GM18907 (cell line): ENCODE data around the gene FAM9C.
"Not testable (repeated sequence)": the region's sequence is repeated elsewhere in the genome, so short reads cannot be mapped to it uniquely, and the experiment has no call there.

ENCODE experiments used
- ATAC-seq: cut with Tn5 transposase; IDR thresholded peaks from one replicate; pipeline ENCODE4 v1.9.1; 2021; ENCODE audit warnings: mild to moderate bottlenecking, moderate library complexity; ENCODE audit not compliant: unreplicated experiment

FAM9C gene

DNA sequence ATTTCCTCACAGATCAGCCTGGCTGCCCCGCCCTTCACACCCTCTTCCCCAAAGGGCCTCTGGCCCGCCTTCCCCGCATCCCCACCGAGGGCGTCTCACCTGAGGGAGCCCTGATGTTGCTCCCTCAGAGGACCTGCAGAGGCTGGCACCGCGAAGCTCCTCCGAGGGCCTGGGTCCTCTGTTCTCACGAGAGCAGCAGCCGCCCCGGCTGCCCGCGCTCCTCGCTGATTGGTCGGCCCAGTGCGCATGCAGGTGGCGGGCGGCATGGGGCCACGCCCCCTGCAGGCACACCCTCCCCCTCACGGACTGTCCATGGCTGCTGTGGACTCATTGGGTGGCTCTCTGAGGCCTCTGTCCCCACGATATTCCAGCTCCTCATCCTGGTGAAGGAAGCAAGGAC, at the start of gene FAM9C:
TSS of gene FAM9C (minus strand) at position 180 of the 400 bp plus-strand sequence. CDS start 831 bp downstream, outside the sequence.
- ATAC-seq = no peak

DNA sequence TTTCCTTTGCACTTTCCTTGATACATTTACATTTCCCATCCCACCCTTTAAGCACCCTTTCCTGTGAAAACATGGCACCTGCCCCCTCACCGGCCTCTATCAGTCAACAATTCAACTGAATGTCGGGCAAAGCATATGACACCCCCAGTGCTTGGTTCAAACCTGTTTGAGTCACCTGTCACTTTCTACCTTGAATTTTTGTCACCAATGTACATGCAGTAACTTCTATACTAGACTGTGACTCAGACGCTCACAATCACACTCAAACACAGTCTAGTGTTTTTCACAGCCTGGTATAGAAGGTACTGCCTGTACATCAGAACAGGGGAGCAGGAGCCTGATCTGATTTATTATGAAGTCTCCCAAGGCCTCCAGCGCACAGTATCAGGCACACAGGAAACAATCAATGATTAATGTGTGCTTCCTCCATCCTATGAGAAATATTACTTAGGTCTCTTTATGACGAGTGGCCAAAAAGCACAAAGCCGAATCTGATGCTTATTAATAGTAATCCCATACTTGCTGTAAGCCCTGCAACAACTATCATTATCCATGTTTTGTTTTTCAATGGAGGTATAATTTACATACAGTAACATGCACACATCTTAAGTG, 49.2 kb upstream of the FAM9C start:
- ATAC-seq = no peak

DNA sequence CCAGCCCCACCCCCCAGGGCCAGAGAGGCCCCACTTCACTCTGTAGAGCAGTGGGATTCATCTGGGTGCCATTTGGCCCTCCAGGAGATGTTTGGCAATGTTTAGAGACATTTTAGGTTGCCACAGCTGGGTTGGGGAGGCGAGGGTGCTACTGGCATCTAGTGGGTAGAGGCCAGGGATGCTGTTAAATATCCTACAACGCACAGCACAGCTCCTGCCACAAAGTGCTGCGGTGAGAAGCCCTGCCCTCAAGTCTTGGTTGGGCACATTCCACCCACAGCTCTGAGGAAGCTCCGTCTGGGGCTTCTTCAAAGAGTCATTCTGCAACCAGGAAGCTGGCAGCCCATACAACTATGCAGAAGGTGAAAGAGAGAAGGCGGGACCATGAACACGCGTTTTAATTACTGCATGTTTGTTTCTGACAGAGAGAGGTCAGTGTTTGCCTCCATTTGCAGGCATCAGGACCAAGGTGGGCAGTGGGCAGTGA, 48.1 kb upstream of the FAM9C start:
- peak; percentile 79 for ATAC-seq

DNA sequence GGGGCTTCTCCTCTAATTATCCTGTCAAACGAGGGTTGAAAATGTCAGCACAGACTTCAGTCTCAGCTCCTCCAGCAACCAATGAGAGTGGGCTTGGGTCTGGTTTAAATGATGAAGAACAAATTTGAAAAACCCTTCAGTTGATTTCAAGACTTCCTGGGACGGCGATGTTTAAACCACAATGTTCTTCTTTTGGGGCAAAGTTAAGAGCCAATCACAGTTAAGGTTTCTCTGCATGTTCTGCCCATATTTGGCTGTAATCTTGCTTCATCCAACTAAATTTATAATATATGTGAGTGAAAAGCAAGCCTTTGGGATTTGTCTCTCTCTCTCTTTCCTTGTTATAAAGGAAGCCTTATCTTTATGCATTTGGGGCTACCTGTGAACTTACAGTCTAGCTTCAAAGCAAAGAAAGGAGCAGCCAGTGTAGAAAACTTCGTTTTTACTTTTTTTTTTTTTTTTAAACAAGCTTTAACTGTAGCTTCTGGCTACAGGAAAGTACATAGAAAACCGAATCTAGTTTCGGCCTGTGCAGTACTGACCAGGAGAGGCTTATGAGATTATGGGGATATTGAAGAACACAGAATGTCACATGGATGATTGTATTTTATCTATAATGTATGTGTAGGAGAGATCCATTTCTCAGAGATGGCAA, 46.8 kb upstream of the FAM9C start:
- ATAC-seq = no peak

DNA sequence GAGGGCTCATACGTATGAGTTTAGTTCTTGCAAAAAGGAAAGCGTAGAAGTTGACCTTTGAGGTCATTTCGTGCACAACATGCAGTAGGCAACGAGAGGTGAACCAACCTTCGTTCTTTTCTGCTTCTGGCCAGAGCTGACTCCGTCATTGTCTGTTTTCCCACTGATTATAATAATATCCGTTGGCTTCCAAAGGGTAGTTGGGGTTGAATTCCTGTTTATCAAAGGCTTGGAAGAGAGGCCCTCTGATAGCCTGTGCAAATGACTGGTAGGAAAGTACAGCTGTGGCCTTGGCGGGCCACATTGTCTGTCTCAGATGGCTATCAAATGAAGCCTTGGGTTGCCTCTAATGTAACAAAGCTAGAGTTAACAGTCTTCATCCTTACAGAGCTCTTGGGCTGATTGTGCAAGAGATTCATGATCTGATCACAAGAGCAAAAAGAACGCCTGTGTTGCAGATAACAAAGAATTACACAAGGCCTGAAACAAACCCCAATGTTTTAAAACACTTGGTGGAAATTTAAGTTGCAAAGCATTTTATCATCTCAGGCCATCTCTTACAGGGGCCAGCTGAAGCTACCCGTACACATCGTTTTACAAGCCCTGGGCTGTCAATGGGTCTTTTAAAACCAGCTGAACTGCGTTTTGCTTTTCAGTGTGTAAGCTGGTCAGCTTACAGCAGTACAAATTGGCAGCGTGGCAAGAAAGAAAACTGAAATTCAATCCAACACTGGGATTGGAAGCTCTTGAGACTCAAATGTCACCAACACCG, 46.1 kb upstream of the FAM9C start:
- no peak for ATAC-seq

DNA sequence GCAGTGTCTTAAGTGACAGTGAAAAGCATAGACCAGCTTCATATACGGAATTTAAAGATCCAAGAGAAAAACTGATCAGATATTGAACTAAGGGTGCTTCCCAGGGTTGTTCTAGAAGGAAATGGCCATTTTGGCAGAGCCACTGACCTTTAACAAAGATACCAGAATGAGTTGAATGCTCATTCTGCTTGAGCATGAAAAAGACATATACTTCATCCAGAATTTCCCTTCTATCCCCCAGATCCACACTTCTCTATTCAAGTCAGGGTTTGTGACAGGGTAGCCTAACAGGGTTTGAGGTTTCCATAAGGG, 45.6 kb upstream of the FAM9C start:
- no peak for ATAC-seq

DNA sequence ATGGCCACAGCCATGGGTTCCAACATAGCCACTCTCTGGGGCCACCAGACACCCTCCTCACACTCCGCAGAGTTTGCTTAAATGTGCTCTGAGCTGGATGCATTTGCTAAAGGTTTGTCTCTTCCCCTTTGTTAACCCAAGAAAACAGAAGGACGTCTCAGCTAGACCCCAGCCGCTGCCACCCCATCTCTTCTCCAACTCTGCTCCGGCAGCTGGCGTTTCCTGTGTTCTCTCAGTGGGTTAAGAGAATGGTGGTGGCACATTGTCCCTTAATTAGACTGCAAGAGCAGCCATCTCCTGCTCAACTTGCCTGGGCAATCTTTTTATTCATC, 43.7 kb upstream of the FAM9C start:
- ATAC-seq = peak; percentile 1

DNA sequence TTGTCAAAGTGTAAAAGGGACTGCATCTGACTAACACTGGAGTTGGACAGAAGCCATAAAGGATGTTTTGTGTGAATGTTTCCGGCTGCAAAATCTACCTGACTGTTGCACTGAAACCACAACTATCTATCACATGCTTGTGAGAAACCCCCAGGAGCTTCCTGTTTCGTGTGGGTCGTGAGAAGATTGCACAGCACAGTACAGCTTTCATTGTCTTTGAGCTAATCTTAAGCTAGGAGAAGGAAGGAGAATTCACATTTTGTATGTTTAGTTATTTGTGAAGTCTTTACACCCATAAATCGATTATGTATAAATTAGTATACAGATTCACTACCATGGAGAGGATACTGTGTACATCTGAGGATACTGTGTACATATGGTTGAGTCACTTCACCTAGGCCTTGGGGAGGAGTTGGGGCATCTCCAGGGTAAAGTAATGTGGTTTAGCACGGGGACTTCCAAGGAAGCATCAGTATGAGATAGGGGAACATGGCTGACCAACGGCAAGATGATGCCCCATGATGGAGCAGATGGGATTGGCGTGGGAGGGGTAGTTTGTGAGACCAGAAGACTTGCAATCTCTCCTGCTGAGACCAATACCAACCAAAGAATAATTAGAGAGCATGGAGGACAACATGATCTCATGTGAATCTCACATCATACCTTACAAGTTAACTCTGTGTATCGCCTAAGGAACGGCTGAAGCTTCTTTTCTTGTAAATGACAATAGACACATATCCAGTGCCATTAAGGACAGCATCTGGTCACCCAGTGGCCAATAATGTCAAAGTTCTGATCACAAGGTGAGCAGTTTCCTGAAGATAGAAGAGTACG, 43.1 kb upstream of the FAM9C start:
- ATAC-seq = peak; percentile 80

DNA sequence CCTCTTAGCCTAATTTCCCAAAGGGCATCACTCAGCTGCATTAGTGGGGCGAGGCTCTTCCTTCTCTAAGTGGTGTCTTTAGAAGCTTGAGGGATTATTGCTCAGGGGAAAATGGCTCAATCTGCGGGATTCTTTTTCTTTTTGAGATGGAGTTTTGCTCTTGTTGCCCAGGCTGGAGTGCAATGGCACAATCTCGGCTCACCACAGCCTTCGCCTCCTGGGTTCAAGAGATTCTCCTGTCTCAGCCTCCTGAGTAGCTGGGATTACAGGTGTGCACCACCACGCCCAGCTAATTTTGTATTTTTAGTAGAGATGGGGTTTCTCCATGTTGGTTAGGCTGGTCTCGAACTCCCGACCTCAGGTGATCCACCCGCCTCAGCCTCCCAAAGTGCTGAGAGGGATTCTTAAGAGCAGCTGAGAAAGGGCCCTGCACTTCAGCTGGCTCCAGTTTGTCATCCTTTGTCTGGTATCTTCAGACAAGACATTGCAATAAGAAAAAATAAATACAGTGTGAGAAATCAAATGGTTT, 42.4 kb upstream of the FAM9C start:
- not testable (repeated sequence) for ATAC-seq

DNA sequence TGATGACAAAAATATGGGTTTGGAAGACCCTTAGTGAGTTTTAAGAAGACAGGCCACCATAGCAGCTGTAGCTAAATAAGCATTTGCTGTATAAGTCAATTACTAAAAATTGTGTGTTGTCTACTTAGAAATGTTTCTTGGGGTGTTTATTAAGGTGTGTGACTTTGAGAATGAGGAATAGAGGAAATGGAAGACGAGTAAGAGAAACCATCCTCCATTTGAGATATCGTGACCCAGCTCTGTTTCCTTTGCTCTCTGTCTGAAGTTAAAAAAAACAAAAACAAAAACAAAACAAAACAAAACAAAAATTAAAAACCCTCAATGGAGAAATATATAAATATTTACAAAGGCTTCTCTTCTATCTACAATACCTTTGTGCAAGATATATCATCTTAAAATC, 41.7 kb upstream of the FAM9C start:
- no peak for ATAC-seq

DNA sequence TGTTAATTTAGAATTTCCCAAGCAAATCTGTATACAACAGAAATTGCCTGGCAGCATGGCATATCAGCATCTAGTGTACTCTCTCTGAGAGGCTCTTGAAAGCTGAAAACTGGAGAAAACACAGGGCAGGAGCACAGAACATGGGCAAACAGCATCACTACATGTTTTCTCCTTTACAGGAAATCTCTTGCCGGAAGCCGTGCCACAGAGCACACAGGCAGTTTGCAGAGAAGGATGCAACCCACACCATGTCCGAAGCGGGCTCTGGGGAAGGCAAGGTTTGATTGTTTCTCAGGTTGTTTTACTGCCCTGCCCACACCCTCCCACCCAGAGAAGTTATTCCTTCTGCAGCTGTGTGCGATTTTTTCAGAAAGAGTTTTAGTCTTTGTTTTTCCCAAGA, 41.1 kb upstream of the FAM9C start:
- ATAC-seq = no peak

DNA sequence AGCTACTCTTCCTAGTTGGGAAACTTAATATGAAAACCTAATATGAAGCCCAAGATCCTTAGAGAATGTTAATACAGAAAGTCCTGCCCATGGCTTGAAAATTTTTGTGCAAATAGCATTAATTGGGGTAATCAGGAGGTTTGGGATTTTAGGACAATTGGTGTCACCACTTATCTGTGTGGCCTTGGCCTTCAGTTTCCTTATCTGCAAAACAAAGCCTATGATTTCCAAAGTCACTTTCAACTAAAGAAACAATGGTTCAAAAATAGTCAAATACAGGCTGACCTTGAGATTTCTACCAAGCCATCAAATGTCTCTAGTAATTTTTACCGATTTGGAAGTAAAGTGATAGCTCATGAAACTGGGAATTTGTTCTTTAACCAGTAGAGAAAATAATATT, 40.2 kb upstream of the FAM9C start:
- no peak for ATAC-seq

DNA sequence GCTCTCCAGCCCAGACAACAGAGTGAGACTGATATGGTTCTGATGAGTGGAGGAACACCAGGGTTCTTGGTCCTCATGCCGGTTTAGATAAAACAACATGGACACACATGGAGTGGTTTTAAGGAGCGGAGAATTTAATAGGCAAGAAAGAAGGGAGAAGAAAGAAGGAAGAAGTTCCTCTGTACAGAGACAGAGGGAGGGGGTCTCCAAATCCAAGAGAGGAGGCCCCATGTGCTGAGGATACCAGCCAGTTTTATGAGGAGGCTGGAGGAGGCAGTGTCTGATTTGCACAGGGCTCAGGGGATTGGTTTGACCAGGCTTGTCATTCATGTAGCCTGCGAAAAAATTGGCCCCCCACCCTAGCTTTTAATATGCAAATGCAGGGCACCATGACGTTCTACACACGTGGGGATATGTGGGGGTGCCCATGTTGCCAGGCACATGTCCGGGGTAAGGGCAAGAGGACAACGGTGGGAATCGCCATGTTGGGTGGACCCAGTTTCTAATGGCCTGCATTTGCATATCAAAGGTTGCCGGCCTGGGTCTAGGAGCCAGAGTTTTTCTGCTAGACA, 39.4 kb upstream of the FAM9C start:
- ATAC-seq = not testable (repeated sequence)

DNA sequence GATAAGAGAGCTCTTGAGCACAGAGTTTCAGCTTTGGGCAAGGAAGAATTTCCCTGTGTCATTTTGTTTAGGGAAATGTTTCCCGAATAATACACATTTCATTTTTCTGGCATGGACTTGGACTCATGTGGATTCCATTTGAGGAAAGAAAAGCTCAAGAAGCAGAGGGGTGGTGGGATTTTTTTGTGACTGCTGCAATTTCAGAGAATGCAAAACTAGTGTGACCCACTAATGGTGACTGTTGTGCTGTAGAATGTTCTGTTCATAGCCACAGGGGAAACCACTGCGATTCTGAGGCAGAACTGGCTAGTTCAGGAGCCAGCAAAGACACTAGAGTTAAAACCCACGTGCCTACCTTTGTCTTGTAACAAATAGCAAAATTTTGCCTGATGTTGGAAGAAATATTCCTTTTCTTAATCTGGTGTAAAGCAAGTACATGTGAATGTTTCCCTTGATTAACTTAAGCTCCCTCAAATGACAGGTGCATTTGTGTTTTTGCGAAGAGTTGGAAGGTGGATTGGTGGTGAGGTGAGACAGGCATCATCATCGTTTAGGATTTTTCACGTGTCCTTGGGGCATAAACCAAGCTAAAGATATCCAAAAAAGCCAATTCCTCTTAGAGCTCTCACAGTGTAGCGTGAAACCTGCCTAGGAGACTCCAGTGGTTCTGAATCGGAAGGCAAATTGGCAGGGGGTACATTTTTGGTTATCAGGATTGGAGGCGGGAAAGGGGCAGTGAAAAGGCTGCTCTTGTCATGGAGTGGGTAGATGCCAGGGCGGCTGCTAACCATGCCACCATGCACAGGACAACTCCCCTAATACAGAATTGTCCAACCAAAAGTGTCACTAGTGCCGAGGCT, 38.0 kb upstream of the FAM9C start:
- ATAC-seq = no peak

DNA sequence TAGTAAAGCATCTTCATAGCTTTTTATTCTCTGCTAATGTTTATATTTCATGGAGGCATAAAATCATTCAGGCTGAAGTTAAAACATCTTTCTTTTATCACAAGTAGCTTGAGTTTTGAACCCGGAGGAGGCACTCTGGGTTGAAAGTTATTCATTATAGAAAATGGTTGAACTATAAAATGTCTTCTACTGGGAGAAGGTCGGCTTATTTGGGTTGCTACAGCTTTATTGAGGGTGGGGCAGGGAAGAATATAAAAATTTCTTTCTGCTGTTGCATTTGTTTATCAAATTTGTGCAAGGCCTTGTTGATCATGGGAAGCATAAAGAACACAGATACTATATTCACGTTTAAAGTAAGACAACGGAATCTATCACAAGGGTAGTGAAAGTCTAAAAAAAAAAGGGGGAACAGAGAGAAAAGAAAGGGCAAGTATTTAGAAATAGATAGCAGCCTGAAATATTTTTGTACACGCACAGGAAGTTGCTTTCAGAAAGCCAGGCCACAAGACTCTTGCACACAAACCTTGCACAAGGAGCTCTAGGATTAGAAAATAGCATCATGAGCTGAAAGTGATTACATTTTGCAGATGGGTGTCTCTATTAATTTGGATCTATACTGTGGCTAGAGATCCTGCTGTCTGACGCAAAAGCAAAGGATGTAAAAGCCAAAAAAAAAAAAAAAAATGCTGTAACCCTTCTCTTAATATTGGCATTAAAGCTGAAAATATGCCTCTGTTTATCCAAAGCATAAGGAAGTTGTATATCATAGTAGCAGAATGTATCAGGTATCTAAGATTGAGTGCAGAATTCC, 37.2 kb upstream of the FAM9C start:
- no peak for ATAC-seq

DNA sequence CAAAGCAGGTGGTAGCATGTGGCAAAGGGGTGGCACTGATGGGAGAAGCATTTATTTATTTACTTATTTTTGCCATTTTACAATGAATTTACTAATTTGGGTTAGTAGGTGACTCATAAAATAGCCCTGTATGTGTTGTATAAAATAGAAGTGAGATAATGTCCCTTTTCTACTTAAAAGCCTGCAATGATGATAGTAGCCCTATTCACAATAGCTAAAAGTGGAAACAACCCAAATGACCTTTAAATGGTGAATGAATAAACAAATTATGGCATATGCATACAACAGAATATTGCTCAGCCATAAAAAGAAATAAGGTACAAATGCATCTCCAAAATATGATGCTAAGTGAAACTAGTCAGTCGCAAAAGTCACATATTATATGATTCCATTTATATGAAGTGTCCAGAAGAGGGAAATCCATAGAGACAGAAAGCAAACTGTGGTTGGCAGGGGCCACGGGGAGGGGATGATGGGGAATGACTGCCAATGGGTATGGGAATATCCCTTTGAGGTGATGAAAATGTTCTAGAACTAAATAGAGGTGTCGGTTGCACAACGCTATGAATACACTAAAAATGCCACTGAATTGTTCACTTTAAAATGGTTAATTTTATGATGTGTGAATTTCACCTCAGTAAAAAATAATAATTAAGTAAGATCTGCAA, 35.8 kb upstream of the FAM9C start:
- ATAC-seq = no peak

DNA sequence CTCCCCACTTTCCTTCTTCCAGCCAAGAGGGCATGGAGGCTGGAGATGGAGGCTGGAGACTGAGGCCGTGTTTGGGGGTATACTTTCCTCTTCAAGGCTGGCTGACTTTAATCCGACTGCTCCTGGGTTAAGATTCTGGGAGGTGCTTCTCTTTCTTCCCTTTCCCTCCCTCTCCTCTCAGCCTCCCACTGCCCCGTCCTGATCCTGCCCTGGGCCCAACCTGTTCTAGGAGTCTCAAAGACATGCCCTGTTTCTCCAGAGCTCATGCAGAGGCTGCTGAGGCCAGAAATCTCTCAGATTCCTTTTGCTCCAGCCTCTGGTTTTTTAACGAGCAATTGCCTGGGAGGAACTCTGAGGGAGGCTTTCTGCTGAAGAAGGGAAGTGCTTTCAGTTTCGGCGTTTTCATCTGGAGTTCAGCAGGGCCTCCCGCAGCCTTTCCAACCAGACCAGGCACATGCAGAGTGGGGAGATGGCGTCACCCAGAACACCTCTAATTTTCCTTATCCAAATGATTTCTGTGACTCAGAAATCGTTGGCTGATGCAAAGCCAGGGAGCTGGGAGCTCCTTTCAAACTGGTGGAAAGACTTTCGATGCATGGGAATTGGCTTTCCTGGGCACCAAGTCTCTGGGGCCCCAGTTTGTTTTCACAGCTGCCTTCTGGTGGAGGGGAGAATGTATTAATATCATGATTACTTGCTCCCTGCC, 34.5 kb upstream of the FAM9C start:
- no peak for ATAC-seq

DNA sequence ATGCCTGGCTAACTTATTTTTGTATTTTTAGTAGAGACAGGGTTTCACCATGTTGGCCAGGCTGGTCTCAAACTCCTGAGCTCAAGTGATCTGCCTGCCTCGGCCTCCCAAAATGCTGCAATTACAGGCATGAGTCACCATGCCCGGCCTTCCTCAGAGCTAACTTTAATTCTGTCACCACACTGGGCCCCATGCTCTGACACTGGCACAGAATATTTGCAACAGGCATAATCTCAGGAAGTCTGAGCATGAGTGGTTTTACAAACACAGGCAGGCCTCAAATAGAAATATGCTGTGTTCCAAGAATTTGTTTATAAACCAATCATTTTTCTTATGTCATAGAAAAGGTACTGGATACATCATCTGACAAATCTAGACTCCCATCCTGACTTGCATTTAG, 32.7 kb upstream of the FAM9C start:
- no peak for ATAC-seq
